GM19035 (cell line): ENCODE data around the gene TSPAN9.
A peak's percentile ranks its signal among the peaks of the same experiment; 100 is the strongest.

Experiments used
- ATAC-seq: cut with Tn5 transposase; IDR thresholded peaks from one replicate; pipeline ENCODE4 v1.9.1; 2021; ENCODE audit not compliant: unreplicated experiment

The TSPAN9 gene

DNA sequence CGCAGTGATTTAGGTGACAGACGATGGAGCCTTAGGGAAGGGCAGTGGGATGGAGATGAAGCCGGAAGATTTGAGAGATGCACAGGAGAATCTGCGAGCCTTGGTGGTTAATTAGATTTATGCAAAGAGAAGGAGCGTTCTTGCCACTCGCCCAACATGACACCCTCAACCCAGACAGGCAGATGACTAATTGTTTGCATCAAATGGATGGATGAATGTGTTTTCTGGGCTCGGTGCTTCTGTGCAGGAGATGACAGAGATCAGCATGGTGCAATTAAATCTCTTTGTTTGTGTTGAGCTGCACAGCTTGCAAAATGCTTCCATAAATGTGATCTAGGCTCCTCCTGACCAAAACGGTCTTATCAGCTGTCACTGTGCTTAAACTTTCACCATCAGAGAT, 211.5 kb downstream of the TSPAN9 start:
- ATAC-seq: no peak

DNA sequence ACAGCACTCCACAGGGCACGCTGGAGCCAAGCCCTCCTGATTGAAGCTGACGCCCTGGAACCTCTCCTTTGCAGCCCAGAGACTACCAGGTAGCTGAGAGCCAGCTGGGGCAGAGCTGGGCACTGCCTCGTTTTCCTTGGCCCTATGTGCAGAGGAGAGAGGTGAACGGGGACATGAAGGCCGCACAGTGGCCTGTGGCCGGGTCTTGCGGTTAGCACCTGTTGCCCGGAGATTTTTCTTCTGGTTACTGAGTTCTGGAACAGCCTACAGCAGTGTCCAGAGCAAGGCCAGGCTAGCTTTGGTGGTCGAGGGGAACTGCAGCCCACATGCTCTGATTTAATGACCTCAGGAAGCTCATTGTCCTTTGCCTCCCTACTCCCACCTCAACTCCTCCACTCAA, 212.5 kb downstream of the TSPAN9 start:
- ATAC-seq: no peak

DNA sequence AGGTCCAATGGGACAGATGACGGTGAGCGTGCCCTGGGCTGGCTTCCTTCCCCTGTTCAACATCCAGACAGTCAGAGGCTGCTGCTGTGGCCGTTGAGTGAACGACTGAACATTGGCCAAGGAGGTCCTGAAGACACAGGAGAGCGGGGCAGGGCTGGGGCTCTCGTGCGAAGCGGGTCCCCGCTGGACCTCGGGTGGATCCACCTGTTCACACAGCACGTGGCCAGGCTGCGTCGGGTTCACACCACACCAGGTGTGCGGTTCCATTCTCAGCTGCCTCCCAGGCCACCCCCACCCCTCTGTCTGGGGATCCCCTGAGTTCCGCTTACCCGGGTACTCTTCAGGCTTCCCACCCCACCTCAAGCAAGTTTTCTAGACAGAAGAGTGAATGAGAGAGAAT, 214.8 kb downstream of the TSPAN9 start:
- no peak for ATAC-seq

DNA sequence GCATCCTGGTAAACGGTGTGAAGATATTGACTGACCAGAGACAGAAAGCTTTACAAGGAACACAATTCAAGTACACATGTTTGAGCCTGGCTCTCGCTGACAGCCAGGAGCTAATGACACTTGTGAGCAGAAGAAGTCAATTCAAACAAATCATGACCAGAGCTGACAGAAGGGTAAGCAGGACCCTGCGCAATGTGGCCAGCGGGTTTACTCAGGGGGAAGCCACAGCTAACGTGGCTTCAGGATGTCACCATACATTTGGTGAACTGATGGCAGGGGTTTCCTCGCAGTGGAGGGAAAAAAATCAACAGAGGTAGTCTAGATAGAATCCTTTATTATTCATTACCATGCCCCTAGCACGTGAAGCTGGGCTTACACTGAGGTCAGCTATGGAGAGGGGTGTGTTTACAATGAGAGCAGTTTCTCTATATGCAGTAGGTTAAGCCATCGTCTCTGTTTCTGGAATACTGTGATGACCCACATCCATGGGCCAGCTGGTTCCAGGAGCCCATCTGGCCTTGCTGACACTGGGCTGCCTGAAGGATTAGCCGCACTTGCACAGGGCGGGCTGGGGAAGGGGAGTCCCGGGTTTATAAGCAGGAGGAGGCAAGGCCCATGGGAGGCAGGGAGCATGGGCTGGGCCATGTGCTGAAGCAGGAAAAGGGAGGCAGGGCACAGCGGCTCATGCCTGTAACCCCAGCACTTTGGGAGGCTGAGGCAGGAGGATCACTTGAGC, 215.7 kb downstream of the TSPAN9 start:
- no peak for ATAC-seq

DNA sequence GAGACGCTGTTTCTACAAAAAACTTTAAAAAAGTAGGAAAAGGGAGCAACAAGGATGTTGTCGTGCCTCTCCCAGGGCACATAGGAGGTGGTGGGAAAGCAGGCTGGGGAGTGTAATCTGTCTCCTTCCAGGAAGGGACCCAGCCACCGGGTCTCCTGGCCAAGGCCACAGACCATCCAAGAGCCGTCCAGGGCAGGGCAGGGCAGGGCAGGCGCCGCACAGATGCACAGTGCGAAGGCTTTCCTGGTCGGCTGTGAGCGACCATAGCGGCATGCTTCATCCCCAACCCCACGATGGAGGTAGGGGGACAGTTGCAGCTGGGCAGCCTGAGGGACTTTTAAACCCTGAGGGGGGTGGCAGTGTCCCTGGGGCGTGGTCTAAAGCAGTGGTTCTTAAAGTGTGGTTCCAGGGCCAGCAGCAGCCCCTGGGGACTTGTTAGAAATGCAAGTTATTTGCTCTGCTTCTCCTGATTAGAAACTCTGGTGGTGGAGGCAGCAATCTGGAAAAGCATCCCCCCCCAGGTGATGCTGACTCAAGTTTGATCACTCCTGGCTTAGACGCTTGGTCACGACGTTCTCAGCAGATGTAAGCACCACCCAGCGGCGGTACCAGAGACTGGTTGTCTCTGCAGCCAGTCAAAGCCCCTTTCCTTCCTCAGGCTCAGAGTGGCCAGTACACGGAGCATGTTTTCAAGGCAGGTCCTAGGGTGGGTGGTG, 216.4 kb downstream of the TSPAN9 start:
- ATAC-seq: no peak

DNA sequence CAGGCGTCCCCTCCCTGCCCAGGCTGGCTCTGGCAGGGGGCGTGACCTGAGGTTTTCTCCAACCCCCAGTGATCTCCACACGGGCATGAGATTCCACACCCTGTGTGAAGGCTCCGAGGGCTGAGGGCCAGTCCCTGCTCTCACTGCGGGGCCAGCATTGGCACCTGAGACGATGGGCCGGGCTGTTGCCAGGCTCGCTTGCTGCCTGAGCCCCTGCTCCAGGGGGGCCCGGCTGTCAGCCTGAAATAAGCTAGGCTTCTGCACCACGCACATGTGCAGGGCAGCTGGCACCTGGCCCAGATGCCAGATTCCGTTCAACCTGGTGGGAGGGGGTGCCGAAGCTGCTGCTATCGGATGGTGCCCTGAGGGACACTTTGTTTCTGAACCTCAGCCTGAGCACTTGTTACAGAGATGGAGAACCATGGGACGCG, 217.3 kb downstream of the TSPAN9 start:
- no peak for ATAC-seq

DNA sequence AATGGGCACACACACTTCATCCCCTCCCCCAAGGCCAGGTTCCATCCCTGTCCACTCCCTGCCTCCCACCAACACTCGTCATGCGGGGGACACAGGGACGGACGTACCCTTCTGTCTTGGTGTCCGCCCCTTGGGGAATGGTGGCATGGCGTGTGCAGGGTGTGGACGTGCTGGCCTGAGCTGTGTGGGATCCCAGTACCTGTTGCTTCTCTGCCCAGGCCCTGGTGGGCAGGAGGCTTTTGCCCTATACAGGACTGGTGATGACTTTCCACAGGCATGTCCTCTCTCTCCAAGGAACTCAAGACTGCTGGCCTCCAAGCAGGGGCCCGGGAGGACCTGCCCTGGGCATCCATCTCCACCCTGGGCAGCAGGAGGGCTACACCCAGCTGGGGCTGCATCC, 218.0 kb downstream of the TSPAN9 start:
- no peak for ATAC-seq

DNA sequence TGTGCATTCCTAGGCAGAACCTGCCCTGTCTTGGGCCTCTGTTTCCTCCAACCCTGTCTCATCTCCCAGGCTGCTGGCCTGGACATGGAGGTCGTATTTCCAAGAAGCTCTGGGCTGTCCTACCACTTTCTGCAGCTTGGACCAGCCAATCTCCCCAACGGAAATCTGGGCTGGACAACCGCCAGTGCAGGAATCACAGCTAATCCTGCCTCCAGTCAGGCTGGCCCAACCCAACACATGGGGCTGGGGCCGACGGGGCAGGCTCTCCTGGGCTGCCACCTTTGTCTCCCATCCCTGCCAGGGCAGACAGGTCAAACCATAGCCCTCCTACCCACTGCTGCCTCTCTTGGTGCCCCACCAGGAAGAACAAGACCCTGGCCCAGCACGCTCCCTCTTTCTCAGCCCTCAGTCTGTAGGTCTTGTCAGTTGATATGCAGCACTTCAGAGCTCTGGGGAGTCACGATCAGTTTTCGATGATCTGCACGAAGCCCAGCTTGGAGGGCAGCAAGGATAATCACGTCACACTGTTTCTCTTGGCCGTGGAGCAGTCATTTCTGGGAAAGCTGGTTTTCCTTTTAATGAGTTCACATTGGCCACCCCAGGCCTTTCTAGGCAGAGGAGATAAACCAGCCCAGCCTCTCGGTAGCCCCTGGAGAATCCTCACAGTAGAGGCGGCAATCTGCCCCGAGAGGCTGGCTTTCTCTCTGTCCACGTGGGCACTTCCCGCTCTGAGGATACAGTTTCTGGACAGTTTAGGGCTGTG, 218.6 kb downstream of the TSPAN9 start:
- no peak for ATAC-seq

DNA sequence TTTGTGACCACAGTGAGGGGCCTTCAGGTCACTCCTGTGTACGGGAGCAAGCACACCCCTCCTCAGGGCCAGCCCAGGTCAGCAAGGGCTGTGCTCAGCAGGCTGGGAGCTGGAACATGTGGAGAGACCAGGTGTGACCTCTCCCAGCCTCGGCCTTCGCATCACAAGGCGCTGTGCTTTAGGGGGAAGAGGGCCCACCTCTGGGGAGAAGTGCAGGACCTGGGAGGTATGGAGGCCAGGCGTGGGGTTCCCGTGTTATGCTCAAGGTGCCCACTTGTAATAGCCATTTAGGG, 219.2 kb downstream of the TSPAN9 start:
- ATAC-seq: no peak

DNA sequence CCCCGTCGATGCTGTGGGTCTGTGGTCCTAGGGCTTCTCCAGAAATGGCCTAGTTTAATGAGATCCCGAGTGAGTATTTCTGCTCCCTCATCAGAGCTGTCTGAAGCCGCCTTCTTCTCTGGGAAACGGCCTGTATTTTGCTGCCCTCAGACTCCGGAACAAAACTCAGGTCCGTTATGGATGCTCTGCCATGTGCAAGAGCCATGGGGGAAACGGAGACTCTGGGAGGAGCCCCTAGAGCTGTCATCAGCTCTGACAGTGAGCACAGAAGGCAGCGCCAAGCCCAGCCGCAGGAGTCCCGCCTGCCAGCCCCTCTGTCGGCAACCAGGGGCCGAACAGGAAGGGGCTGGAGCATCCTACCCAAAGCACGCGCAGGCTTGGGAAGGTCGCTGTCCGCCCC, 221.4 kb downstream of the TSPAN9 start:
- no peak for ATAC-seq

DNA sequence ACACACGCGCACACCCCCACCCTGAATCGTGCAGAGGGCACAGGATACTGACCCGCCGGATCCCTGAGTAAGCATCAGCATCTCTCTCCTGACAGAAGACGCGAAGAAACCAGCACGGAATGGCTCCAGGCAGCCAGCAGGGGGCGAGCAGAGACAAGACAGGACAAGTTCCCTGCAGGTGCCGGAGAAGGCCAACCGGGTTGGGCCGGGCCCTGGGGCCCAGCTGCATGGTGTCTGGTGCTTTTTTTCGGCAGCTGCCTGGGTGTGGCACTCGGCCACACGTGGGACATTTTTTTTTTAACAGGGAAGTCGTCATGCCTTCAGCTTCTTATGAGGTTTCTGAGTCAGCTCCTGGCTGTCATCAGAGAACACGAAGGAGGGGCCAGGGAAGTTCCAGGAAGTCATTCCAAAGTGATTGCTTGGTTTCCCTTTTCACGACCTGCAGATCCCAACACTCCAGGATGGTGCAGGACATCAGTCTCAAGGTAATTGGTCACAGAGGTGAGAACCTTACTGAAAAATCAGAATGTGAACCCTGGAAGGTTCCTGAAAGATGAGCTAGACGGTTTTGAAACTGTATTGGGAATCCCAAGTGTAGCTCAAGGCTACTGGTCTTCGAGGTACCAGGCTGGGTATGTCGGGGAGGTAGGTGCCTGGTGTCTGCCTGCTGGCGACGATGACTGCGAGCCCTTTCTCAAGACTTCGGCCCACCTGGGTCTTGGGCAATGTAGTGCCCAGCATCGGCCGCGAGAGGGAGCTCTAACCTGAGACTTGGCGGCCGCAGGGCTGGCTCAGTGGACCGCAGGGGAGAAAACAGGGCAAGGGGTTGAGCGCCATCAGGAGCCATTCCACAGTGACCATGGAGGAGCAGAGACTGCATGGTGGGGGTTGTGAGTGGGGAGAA, 223.0 kb downstream of the TSPAN9 start:
- ATAC-seq: peak; percentile 79

DNA sequence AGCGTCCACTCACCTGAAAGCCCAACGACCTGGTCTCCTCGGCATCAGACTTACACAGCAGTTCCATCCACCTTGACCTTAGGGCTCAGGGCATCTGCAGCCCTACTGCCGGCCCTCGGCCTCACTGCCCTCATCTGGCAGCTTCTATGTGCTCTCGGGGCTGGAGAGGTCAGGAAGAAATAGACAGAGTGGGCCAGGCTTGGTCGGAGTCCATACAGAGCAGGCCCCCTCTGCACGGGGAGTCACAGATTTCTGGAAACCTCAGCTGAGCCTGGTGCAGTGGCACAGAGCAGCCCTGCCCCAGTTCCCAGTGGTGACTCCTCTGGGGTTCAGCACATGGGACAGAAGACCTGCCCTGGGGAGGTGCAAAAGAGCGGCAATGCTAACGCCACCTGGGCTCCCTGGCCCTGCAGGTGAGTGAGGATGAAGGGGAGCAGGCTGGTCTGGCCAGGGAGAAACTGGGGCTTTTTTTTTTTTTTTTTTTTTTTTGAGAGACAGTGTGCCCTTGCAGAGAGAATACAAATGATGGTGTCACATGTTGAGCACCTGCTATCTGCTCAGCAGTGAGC, 223.7 kb downstream of the TSPAN9 start:
- no peak for ATAC-seq

DNA sequence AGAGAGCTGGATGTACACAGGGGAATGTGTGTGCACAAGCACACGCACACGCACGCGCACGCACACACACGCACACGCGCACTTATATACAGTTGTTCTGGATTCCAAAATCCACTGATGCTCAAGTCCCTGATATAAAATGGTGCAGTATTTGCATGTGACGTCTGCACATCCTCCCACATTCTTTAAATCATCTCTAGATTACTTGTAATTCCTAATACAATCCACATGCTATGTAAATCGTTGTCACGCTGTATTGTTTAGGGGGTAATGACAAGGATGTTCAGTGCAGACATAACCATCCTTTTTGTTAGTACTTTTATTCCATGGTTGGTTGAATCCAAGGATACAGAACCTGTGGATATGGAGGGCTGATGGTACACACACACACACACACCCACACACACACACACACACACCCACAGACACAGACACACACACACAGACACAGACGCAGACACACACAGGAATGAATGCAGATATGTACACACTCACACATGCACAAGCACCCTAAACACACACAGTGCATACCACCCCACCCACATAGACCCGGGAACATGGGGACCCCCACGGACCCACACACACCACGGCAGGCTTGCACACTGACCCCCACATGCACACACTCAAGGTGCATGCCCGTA, 225.3 kb downstream of the TSPAN9 start:
- no peak for ATAC-seq

DNA sequence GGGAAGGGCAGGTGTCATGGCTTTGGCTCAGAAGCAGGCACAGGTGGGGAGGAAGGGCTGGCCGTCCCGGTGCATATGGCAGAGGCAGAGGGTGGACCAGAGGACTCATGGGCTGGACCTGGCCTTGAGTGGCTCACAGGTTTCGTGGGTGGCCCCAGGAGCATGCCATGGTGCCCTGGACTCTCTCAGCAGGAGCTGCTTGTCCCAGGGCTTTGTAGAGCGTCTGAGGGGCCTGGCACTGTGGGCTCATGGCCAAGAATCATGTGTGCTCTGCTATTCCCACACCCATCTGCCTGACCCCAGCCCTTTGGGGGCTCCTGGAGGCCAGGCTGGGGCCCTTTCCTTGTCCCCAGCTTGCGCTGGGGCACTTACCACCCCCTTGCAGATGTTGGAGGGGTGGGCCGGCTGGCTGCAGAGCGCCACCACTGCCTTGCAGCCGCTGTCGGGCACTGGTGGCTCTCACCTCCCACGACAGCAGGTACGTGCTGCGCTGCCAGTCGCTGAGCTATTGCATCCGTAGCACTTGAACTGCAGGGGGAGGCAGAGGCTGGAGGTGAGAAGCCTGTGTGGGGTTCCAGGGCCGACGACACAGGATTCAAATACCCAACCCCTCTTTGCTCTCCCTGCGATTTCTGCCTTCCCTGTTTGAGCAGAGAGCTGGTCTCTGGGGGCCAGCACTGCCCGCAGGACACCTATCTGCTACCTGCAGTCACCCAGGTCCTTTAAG, 226.4 kb downstream of the TSPAN9 start:
- ATAC-seq: no peak

DNA sequence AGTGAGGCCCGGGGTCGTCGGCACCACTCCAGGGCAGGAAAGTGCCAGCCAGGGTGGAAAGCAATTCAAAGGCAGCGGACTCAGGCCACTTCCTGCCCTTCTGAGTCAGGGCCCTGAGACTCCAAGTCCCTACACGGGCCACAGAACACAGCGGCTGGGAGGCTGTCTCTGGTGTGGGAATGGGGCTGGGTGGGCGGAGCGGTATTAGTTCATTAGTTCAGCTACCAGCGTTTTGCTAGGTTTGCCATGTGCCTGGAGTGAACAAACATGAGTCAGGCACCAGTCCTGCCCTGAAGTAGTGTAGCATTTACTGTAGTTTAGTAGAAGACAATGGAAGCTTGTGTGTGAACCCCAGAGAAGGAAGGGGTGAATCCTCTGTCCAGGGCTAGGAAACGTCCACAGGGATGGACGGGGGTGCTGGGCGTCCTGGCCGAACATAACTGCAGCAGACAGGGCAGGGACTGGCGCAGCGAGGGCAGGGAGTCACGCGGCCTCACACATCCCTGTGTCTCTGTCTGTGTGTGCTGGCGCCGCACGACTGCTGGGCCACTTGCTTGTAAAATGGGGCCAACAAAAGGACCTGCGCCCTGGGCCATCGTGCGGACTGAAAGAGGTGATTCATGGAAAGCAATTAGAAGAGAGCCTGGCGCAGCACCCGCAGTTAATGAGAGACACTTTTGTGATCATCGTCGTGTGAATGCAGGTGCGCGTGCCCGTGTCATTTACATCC, 227.4 kb downstream of the TSPAN9 start:
- no peak for ATAC-seq

DNA sequence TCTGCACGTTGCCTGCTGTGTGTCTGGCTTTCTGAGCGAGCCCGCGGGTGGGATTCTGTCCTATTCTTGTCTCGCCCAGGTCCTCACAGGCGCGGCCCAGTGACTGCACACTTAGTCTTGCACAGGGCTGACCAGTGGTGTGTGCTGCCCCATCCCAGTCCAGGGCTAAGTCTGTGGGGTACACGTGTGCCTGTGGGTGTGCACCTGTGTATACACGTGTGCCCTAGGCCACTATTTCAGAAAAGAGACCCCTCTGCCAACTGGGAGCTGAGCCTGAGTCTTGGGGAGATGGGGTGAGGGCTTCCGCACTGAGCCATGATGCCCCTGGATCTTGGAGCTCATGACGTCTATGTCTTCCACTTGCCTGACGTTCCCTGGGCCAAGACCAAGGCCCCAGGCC, 228.3 kb downstream of the TSPAN9 start:
- no peak for ATAC-seq

DNA sequence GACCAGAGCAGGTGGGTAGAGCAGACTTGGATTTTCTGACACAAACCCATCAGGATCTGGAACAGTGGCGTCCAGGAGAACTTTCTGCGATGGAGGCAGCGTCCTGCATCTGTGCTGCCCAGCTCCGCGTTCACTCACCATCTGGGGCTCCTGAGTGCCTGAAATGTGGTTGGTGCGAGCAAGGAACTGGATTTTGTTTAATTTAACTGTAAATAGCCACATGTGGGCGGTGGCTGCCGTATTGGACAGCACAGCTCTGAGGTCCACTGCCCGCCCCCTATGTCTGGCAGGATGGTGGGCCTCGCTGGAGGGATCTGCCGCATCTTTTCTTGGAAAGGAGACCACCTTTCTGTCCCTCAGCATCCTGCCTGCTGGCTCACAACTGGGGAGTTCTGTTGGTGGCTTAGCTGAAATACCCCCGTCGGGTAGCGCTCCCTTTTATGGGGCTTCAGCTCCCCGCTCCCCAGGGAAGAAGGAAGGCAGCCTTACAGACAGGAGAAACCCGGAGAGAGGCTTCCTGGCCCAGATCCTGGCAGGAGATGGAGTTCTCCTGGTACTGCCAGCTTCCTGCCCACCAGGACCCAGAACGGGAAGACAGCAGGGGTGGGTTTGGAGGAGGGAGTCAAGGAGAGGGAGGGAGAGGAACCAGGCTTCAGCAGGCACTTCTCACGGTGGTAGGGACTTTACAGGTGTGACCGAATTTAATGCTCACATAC, 228.9 kb downstream of the TSPAN9 start:
- no peak for ATAC-seq

DNA sequence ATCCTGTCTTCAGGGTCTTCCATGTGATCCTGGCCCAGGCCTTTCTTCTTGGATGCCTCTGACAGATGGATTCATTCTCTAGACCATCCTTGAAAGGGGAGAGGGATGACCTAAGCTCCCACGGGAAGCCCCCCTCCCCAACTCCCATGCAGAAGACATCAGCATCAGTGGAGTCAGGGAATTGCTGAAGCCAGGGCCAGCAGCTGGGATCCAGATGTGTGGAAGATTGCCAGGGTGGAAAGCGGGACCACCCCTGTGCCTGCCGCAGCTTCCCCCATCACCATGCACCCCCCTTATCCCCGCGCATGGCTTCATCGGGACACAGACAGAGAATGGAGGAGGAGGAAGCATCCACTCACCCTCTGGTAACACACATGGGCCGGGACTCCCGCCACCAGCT, 230.2 kb downstream of the TSPAN9 start:
- ATAC-seq: no peak
